Esophagus squamous epithelium (tissue), 5 donors: ENCODE results near the gene CCDC102B. TPM values are rescaled to one million over a fixed set of nuclear protein-coding genes. Genes with fewer than 3 reads are reported as not detected.

Experiments used
- DNase-seq: peaks from one replicate; lab custom pipeline; 2025; lab: John Stamatoyannopoulos, UW
- H3K27ac ChIP-seq, 4 donors: fragments of 200-600 bp; sonication (generic); one replicate each; pipeline ENCODE4 v1.5.1; 2016 to 2019; ENCODE audit warnings: mild to moderate bottlenecking in 1 of 4
- H3K27me3 ChIP-seq, 4 donors: fragments of 200-600 bp; sonication (generic); 1 replicate in 3 of 4; 2 replicates in 1 of 4; pipeline versions ENCODE4 v1.5.1 to v1.6.0; 2017 to 2021; ENCODE audit warnings: antibody characterized with exemption in 1 of 4
- H3K36me3 ChIP-seq, 3 donors: fragments of 200-600 bp; sonication (generic); one replicate each; pipeline ENCODE4 v1.5.1; 2016 to 2019
- H3K4me1 ChIP-seq, 3 donors: fragments of 200-600 bp; sonication (generic); one replicate each; pipeline ENCODE4 v1.5.1; 2017 to 2019
- H3K4me3 ChIP-seq, 4 donors: fragments of 200-600 bp; sonication (generic); 1 replicate in 3 of 4; 2 replicates in 1 of 4; pipeline ENCODE4 v1.5.1; 2016 to 2019; ENCODE audit warnings: mild to moderate bottlenecking in 2 of 4, moderate library complexity in 1 of 4
- H3K9me3 ChIP-seq, 3 donors: fragments of 200-600 bp; sonication (generic); one replicate each; pipeline ENCODE4 v1.5.1; 2016 to 2019
- POLR2A ChIP-seq, 4 donors: fragments of 450-650 bp; IDR thresholded peaks; one replicate each; pipeline ENCODE4 v1.6.1; 2017; ENCODE audit warnings: antibody characterized with exemption in 4 of 4, mild to moderate bottlenecking in 4 of 4, moderate library complexity in 3 of 4
- WGBS, 2 donors: methylation state at CpG; one replicate each; pipeline ENCODE4 v1.1.5; 2018; 5-methylcytosine and 5-hydroxymethylcytosine counted together
- intact Hi-C: fragments of 100-400 bp; cut with DNase I; formaldehyde crosslinking; loops from one replicate; pipeline ENCODE4 v1.15.0; 2022
- total RNA-seq, 4 donors: library from RNA; depleted of rRNA; stranded (reverse); fragments of >200 nt; gene quantifications; one replicate each; pipeline ENCODE4 v1.1.0, GENCODE V29; 2016
- TF ChIP-seq, protein P1 (sequence below), 6 experiments: fragments of 450-650 bp in 4 of 6; fragments of 200-600 bp in 2 of 6; sonication (generic) in 2 of 6; IDR thresholded peaks; one replicate each; pipeline ENCODE4 v1.5.1; 2016 to 2019; ENCODE audit warnings: antibody characterized with exemption in 6 of 6, mild to moderate bottlenecking in 4 of 6, moderate library complexity in 4 of 6
- donor health status: DM: yes; HTN: yes; CAD: no.

Gene CCDC102B
- total RNA-seq, 4 donors from 2014 or later, result 0.27 to 3.8 (median 2.8) TPM

GRCh38 chr18:68818584-68818983, 20.7 kb downstream of the CCDC102B start:
- H3K9me3 ChIP-seq, result no peaks in the 10 kb centered on the region
- no peaks in the 10 kb centered on the region for H3K27me3 ChIP-seq
- no peaks in the 10 kb centered on the region for H3K36me3 ChIP-seq
- no peak overlapping the region for H3K4me3 ChIP-seq
- intact Hi-C loops, result no loop called here
- H3K4me1 ChIP-seq, result no peaks in the 10 kb centered on the region
- TF ChIP-seq, protein P1, sequence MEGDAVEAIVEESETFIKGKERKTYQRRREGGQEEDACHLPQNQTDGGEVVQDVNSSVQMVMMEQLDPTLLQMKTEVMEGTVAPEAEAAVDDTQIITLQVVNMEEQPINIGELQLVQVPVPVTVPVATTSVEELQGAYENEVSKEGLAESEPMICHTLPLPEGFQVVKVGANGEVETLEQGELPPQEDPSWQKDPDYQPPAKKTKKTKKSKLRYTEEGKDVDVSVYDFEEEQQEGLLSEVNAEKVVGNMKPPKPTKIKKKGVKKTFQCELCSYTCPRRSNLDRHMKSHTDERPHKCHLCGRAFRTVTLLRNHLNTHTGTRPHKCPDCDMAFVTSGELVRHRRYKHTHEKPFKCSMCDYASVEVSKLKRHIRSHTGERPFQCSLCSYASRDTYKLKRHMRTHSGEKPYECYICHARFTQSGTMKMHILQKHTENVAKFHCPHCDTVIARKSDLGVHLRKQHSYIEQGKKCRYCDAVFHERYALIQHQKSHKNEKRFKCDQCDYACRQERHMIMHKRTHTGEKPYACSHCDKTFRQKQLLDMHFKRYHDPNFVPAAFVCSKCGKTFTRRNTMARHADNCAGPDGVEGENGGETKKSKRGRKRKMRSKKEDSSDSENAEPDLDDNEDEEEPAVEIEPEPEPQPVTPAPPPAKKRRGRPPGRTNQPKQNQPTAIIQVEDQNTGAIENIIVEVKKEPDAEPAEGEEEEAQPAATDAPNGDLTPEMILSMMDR (IDR thresholded peaks at IDR 0.05), result no peak
- TF ChIP-seq POLR2A (IDR thresholded peaks at IDR 0.05), result no peak
- H3K27ac ChIP-seq, result peak overlapping the region in 1 of 4 donors; percentile 4
- DNase-seq, result no peak
- 30 to 49% methylated on average over 2 of the region's 2 CpGs for WGBS, 2 donors

DNA sequence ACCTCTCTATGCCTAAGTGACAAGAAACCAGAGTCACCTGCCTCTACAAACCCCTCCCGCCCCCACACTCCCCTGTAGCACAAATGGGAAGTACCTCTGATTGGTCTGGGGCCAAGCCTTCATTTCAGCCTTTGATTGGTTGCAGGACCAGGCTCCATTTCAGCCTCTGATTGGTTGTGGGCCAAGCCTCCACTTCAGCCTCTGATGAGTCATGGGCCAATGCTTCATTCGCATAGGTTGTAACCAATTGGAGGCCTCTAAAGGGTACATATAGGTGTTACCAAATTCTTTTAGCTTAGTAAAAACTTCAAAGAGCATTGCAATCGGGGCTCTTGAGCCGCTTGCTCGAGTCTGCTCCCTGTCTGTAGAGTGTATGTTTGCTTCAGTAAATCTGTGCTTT, 25.0 kb downstream of the CCDC102B start:
- DNase-seq, result no peak
- Histone ChIP-seq H3K9me3 (no peaks in the 10 kb centered on the region), H3K4me1 (no peaks in the 10 kb centered on the region), H3K4me3 (no peak overlapping the region), H3K27me3 (no peaks in the 10 kb centered on the region), H3K36me3 (no peaks in the 10 kb centered on the region), H3K27ac (no peak overlapping the region)
- WGBS, 2 donors, result 72 to 77% methylated on average over 5 of the region's 5 CpGs
- no peak for TF ChIP-seq POLR2A (IDR thresholded peaks at IDR 0.05)
- TF ChIP-seq, protein P1 (IDR thresholded peaks at IDR 0.05), result no peak
- intact Hi-C loops, result no loop called here

- intact Hi-C loops, result no loop called here
- no peak overlapping the region for H3K27ac ChIP-seq
Observed at GRCh38 chr18:68826121-68826520, 28.2 kb downstream of the CCDC102B start.

GRCh38 chr18:68830256-68831045, 32.6 kb downstream of the CCDC102B start:
- Histone ChIP-seq H3K36me3 (no peaks in the 10 kb centered on the region), H3K27me3 (no peaks in the 10 kb centered on the region), H3K9me3 (no peaks in the 10 kb centered on the region), H3K4me3 (no peak overlapping the region), H3K4me1 (no peaks in the 10 kb centered on the region), H3K27ac (no peak overlapping the region)
- no peak for DNase-seq
- intact Hi-C loops, result no loop called here
- no peak for TF ChIP-seq POLR2A (IDR thresholded peaks at IDR 0.05)
- TF ChIP-seq, protein P1 (IDR thresholded peaks at IDR 0.05), result no peak
- WGBS, 2 donors, result 44 to 50% methylated on average over 2 of the region's 2 CpGs

More at GRCh38 chr18:68826121-68826520, 28.2 kb downstream of the CCDC102B start:
- TF ChIP-seq, protein P1 (IDR thresholded peaks at IDR 0.05), result no peak
- no peak for TF ChIP-seq POLR2A (IDR thresholded peaks at IDR 0.05)
- DNase-seq, result no peak
- Histone ChIP-seq H3K9me3 (no peaks in the 10 kb centered on the region), H3K4me1 (no peaks in the 10 kb centered on the region), H3K36me3 (no peaks in the 10 kb centered on the region), H3K27me3 (no peaks in the 10 kb centered on the region), H3K4me3 (no peak overlapping the region)
- WGBS, 2 donors, result 41 to 62% methylated on average over 3 of the region's 3 CpGs

- Histone ChIP-seq H3K27me3 (no peaks in the 10 kb centered on the region), H3K36me3 (no peaks in the 10 kb centered on the region), H3K27ac (no peak overlapping the region), H3K4me1 (no peaks in the 10 kb centered on the region), H3K9me3 (no peaks in the 10 kb centered on the region), H3K4me3 (no peak overlapping the region)
- 60 to 67% methylated on average over 5 of the region's 5 CpGs for WGBS, 2 donors
- intact Hi-C loops, result no loop called here
- TF ChIP-seq, protein P1 (IDR thresholded peaks at IDR 0.05), result no peak
- DNase-seq, result no peak
Observed at GRCh38 chr18:68833756-68834155, 35.9 kb downstream of the CCDC102B start.
